OCI-LY7 (cell line): ENCODE results near the gene SLC31A2. TPM values are rescaled to one million over a fixed set of nuclear protein-coding genes. Genes with fewer than 3 reads are reported as not detected.

Experiments used
- BruUV-seq: library from RNA; stranded (reverse); fragments of 400-500 nt; replicated peaks from 2 replicates; lab custom pipeline; 2021; lab: Mats Ljungman, UMichigan
- CTCF ChIA-PET: fragments of 300-600 bp; sonication (Branson Sonifier 250); formaldehyde crosslinking; loops from one replicate; lab custom pipeline; 2022; ENCODE audit warnings: antibody characterized with exemption; ENCODE audit not compliant: unreplicated experiment; lab: Charles Lee
- POLR2A ChIA-PET: fragments of 300-600 bp; sonication (Branson Sonifier 250); formaldehyde crosslinking; loops from one replicate; lab custom pipeline; 2022; ENCODE audit warnings: antibody characterized with exemption; lab: Charles Lee
- DNase-seq: peaks from one replicate; pipeline ENCODE4 v3.0.0-alpha.2; 2015; ENCODE audit warnings: low spot score
- H2AFZ ChIP-seq: fragments of 200-600 bp; sonication (generic), shearing (Covaris generic); 2 replicates; pipeline ENCODE4 v1.6.1; 2014; ENCODE audit warnings: mild to moderate bottlenecking, antibody characterized with exemption, low read length, moderate library complexity
- H3K27ac ChIP-seq: fragments of 200-600 bp; sonication (generic); 2 replicates; pipeline ENCODE4 v1.5.1; 2014; ENCODE audit warnings: mixed run types, low read depth, mild to moderate bottlenecking, moderate library complexity, low read length, inconsistent platforms; ENCODE audit not compliant: poor library complexity, severe bottlenecking
- H3K36me3 ChIP-seq: fragments of 200-600 bp; sonication (generic); 2 replicates; pipeline ENCODE4 v1.6.1; 2014; ENCODE audit warnings: mild to moderate bottlenecking, antibody characterized with exemption, low read length, moderate library complexity, mixed read lengths; ENCODE audit not compliant: insufficient read depth
- H3K4me1 ChIP-seq: fragments of 200-600 bp; sonication (generic); 2 replicates; pipeline ENCODE4 v1.5.1; 2014; ENCODE audit warnings: mild to moderate bottlenecking, low read length; ENCODE audit not compliant: insufficient read depth, poor library complexity, severe bottlenecking
- H3K4me2 ChIP-seq: fragments of 200-600 bp; sonication (generic); 2 replicates; pipeline ENCODE4 v1.6.1; 2014; ENCODE audit warnings: mild to moderate bottlenecking, low read length
- H3K4me3 ChIP-seq: fragments of 200-600 bp; sonication (generic); 2 replicates; pipeline ENCODE4 v1.5.1; 2014; ENCODE audit warnings: mild to moderate bottlenecking, low read depth, low read length; ENCODE audit not compliant: poor library complexity, severe bottlenecking
- H3K79me2 ChIP-seq: fragments of 200-600 bp; sonication (generic); 2 replicates; pipeline ENCODE4 v1.6.1; 2016; ENCODE audit warnings: low read depth, mild to moderate bottlenecking, low read length, moderate library complexity, mixed read lengths; ENCODE audit not compliant: insufficient read depth
- H3K9me2 ChIP-seq: fragments of 200-600 bp; sonication (generic); 2 replicates; pipeline ENCODE4 v1.6.1; 2016; ENCODE audit warnings: mild to moderate bottlenecking, low read length, mixed read lengths; ENCODE audit not compliant: insufficient read depth
- H3K9me3 ChIP-seq: fragments of 200-600 bp; sonication (generic); 2 replicates; pipeline ENCODE4 v1.6.1; 2014; ENCODE audit warnings: mild to moderate bottlenecking, mixed run types, low read length, mixed read lengths
- H4K20me1 ChIP-seq: fragments of 200-600 bp; sonication (generic); 2 replicates; pipeline ENCODE4 v1.6.1; 2014; ENCODE audit warnings: mild to moderate bottlenecking, antibody characterized with exemption, low read length, moderate library complexity, mixed read lengths; ENCODE audit not compliant: insufficient read depth
- CTCF ChIP-seq: fragments of 200-600 bp; sonication (generic); conservative IDR thresholded peaks from 2 replicates; pipeline ENCODE4 v1.5.1; 2014; ENCODE audit warnings: mild to moderate bottlenecking, antibody characterized with exemption, low read length, moderate library complexity, mixed read lengths
- EZH2phosphoT487 ChIP-seq: fragments of 200-600 bp; sonication (generic); IDR thresholded peaks from 2 replicates; pipeline ENCODE4 v1.6.1; 2018; ENCODE audit warnings: low read depth, borderline replicate concordance, mild to moderate bottlenecking, mixed run types, antibody characterized with exemption, low read length, moderate library complexity, mixed read lengths
- intact Hi-C: fragments of 100-400 bp; cut with micrococcal nuclease; formaldehyde crosslinking; loops from one replicate; pipeline ENCODE4 v1.10.0; 2022; ENCODE audit not compliant: unreplicated experiment
- total RNA-seq, 2 experiments: library from RNA; depleted of rRNA in 1 of 2; stranded (reverse); fragments of >200 nt in 1 of 2; shearing (Covaris generic) in 1 of 2; gene quantifications; 2 replicates each; pipeline ENCODE4 v1.2.3, GENCODE V29; 2014 to 2022

The SLC31A2 gene
- total RNA-seq, 2 experiments from 2014 or later = 1.3 to 2.7 TPM

GRCh38 chr9:113178087-113178486 lies 27.3 kb downstream of the SLC31A2 start:
- no peak overlapping the region for H3K4me3 ChIP-seq
- H4K20me1 ChIP-seq = no peaks in the 10 kb centered on the region
- H2AFZ ChIP-seq = no peak overlapping the region
- intact Hi-C loops = no loop called here
- CTCF ChIA-PET = no interaction called here
- peaks cover 94% of the 10 kb centered on the region for H3K36me3 ChIP-seq
- no peaks in the 10 kb centered on the region for H3K4me1 ChIP-seq
- POLR2A ChIA-PET = interaction anchor here (1.8 kb wide), 1 partner anchor 22 kb away, joined by 4 read pairs; no protein-coding TSS in a partner anchor
- no peaks in the 10 kb centered on the region for H3K9me2 ChIP-seq
- DNase-seq = no peak
- no peaks in the 10 kb centered on the region for H3K9me3 ChIP-seq
- no peak overlapping the region for H3K4me2 ChIP-seq
- no peak overlapping the region for H3K27ac ChIP-seq
- no TSS peak for BruUV-seq
- no peaks in the 10 kb centered on the region for H3K79me2 ChIP-seq
- TF ChIP-seq CTCF (no peak), EZH2phosphoT487 (no peak)

GRCh38 chr9:113179839-113180238 lies 29.0 kb downstream of the SLC31A2 start:
- no peak overlapping the region for H2AFZ ChIP-seq
- peaks cover 96% of the 10 kb centered on the region for H3K36me3 ChIP-seq
- H3K4me2 ChIP-seq = no peak overlapping the region
- no peak for DNase-seq
- no peaks in the 10 kb centered on the region for H3K9me3 ChIP-seq
- no peak overlapping the region for H3K4me3 ChIP-seq
- ChIA-PET POLR2A (interaction anchor here (1.2 to 2.3 kb wide), 3 partner anchors 11 to 41 kb away, joined by 4 to 9 read pairs (median 4); partner anchors contain the start of genes FKBP15 and SLC31A1), CTCF (interaction anchor here (1.2 kb wide), 1 partner anchor 11 kb away, joined by 3 read pairs; no protein-coding TSS in a partner anchor)
- intact Hi-C loops = no loop called here
- H3K79me2 ChIP-seq = no peaks in the 10 kb centered on the region
- BruUV-seq = no TSS peak
- no peaks in the 10 kb centered on the region for H4K20me1 ChIP-seq
- H3K27ac ChIP-seq = no peak overlapping the region
- H3K4me1 ChIP-seq = no peaks in the 10 kb centered on the region
- TF ChIP-seq CTCF = no peak
- no peak for TF ChIP-seq EZH2phosphoT487
- H3K9me2 ChIP-seq = no peaks in the 10 kb centered on the region

GRCh38 chr9:113181165-113181564 lies 30.4 kb downstream of the SLC31A2 start:
- ChIA-PET POLR2A (interaction anchor here (0.5 to 2.3 kb wide), 2 partner anchors 10 to 185 kb away, joined by 3 to 9 read pairs; no protein-coding TSS in a partner anchor), CTCF (no interaction called here)
- no TSS peak for BruUV-seq
- Histone ChIP-seq H3K4me1 (no peaks in the 10 kb centered on the region), H3K4me2 (no peak overlapping the region), H2AFZ (no peak overlapping the region), H3K79me2 (no peaks in the 10 kb centered on the region), H4K20me1 (no peaks in the 10 kb centered on the region), H3K36me3 (peaks cover 96% of the 10 kb centered on the region), H3K27ac (no peak overlapping the region), H3K9me3 (no peaks in the 10 kb centered on the region), H3K4me3 (no peak overlapping the region), H3K9me2 (no peaks in the 10 kb centered on the region)
- no peak for DNase-seq
- TF ChIP-seq EZH2phosphoT487 = no peak
- no peak for TF ChIP-seq CTCF
- intact Hi-C loops = no loop called here
